K562 (cell line): ENCODE measurements around the gene SAV1. TPM values are rescaled to one million over a fixed set of nuclear protein-coding genes. Genes with fewer than 3 reads are reported as not detected.

Experiments
- ATAC-seq: fragments of 200-7000 bp; cut with Tn5 transposase; 3 replicates; pipeline ENCODE4 v1.9.1; 2020; ENCODE audit warnings: moderate library complexity
- BruUV-seq: library from RNA; stranded (reverse); fragments of 400-500 nt; replicated peaks from 2 replicates; lab custom pipeline; 2021; lab: Mats Ljungman, UMichigan
- CTCF ChIA-PET: fragments of 300-600 bp; formaldehyde crosslinking; extraction: SDS; loops from one replicate; lab custom pipeline; 2021; ENCODE audit warnings: low intra/inter-chr PET ratio; lab: Yijun Ruan, JAX
- POLR2A ChIA-PET: fragments of 300-600, 350-650 bp; sonication (Branson Sonifier 250); formaldehyde crosslinking; extraction: SDS; loops from one replicate; lab custom pipeline; 2021; ENCODE audit warnings: antibody characterized with exemption, inconsistent platforms; lab: Yijun Ruan, JAX
- DNase-seq, 4 experiments: peaks; one replicate each; pipeline versions ENCODE4 v3.0.0 to v3.0.0-alpha.2; 2011 to 2018; ENCODE audit warnings: low spot score in 3 of 4, mixed read lengths in 3 of 4; ENCODE audit errors: extremely low read depth in 1 of 4
- FAIRE-seq: peaks from 2 replicates; lab custom pipeline; 2011; peaks lifted over from hg19 to GRCh38; lab: Jason Lieb, UNC
- H2AFZ ChIP-seq: 2 replicates; pipeline ENCODE4 v1.6.0; 2011; ENCODE audit warnings: low read depth, low read length, control low read depth, inconsistent platforms
- H3K27ac ChIP-seq: fragments of 200-600 bp; 3 replicates; pipeline ENCODE4 v1.8.0; 2011; ENCODE audit warnings: low read depth, mild to moderate bottlenecking, control low read depth, inconsistent platforms, low read length, moderate library complexity, mixed read lengths; ENCODE audit errors: extremely low read depth
- H3K27me3 ChIP-seq, 2 experiments: fragments of 300-600 bp in 1 of 2; 2 replicates in 1 of 2; 3 replicates in 1 of 2; pipeline versions ENCODE4 v1.6.0 to v1.8.0; 2011; ENCODE audit warnings: inconsistent platforms in 2 of 2, low read length in 2 of 2, mild to moderate bottlenecking in 1 of 2, mixed read lengths in 1 of 2, moderate library complexity in 1 of 2; ENCODE audit not compliant: control insufficient read depth in 2 of 2, insufficient read depth in 2 of 2
- H3K36me3 ChIP-seq: fragments of 300-600 bp; 3 replicates; pipeline ENCODE4 v1.8.0; 2011; ENCODE audit warnings: mild to moderate bottlenecking, low read length, inconsistent platforms; ENCODE audit not compliant: control insufficient read depth, insufficient read depth
- H3K4me1 ChIP-seq, 2 experiments: fragments of 200-600 bp in 1 of 2; replicated peaks in 1 of 2; 2 replicates in 1 of 2; 3 replicates in 1 of 2; pipeline versions ENCODE4 v1.5.1 to v1.8.0; 2011; ENCODE audit warnings: inconsistent platforms in 2 of 2, low read length in 2 of 2, mild to moderate bottlenecking in 1 of 2, mixed read lengths in 1 of 2, moderate library complexity in 1 of 2; ENCODE audit not compliant: control insufficient read depth in 2 of 2, insufficient read depth in 2 of 2
- H3K4me2 ChIP-seq: 2 replicates; pipeline ENCODE4 v1.6.1; 2011; ENCODE audit warnings: low read length, control low read depth, inconsistent platforms, mixed read lengths; ENCODE audit not compliant: insufficient read depth
- H3K4me3 ChIP-seq: fragments of 200-600 bp; sonication (generic), shearing (Covaris generic); 2 replicates; pipeline ENCODE4 v1.5.1; 2016; ENCODE audit warnings: control low read depth, inconsistent platforms
- H3K79me2 ChIP-seq: fragments of 200-600 bp; 3 replicates; pipeline ENCODE4 v1.8.0; 2011; ENCODE audit warnings: low read length, inconsistent platforms; ENCODE audit not compliant: control insufficient read depth, insufficient read depth
- H3K9ac ChIP-seq, 2 experiments: 2 replicates each; pipeline versions ENCODE4 v1.6.0 to v1.6.1; 2011; ENCODE audit warnings: low read depth in 2 of 2, low read length in 2 of 2, control low read depth in 1 of 2, inconsistent platforms in 1 of 2, mild to moderate bottlenecking in 1 of 2, mixed read lengths in 1 of 2; ENCODE audit not compliant: insufficient read depth in 1 of 2
- H3K9me1 ChIP-seq: one replicate; pipeline ENCODE4 v1.6.0; 2011; ENCODE audit warnings: inconsistent platforms, mild to moderate bottlenecking, low read length, moderate library complexity; ENCODE audit not compliant: control insufficient read depth, insufficient read depth
- H3K9me3 ChIP-seq: replicated peaks from 2 replicates; pipeline ENCODE4 v1.5.1; 2011; ENCODE audit warnings: low read depth, low read length, inconsistent platforms; ENCODE audit not compliant: control insufficient read depth, insufficient read depth
- H4K20me1 ChIP-seq: replicated peaks from 2 replicates; pipeline ENCODE4 v1.6.1; 2011; ENCODE audit warnings: low read length, inconsistent platforms, mixed read lengths; ENCODE audit not compliant: control insufficient read depth, insufficient read depth
- BMI1 ChIP-seq: fragments of 150-350 bp; IDR thresholded peaks from 2 replicates; pipeline ENCODE4 v1.6.1; 2014; ENCODE audit warnings: low read length
- BRCA1 ChIP-seq, 2 experiments: fragments of 450-650 bp in 1 of 2; sonication (generic) in 1 of 2; formaldehyde crosslinking in 1 of 2; IDR thresholded peaks; 2 replicates each; pipeline versions ENCODE4 v1.5.0 to v1.6.1; 2017 to 2020; ENCODE audit warnings: mild to moderate bottlenecking in 1 of 2, missing genetic modification reagents in 1 of 2
- MTA1 ChIP-seq: fragments of 450-650 bp; IDR thresholded peaks from 2 replicates; pipeline ENCODE4 v1.6.1; 2017; ENCODE audit warnings: borderline replicate concordance
- NR3C1 ChIP-seq: sonication (generic); formaldehyde crosslinking; IDR thresholded peaks from 2 replicates; pipeline ENCODE4 v1.8.1; 2022; ENCODE audit warnings: missing genetic modification reagents
- TAF7 ChIP-seq: fragments of 450-650 bp; IDR thresholded peaks from 2 replicates; pipeline ENCODE4 v1.6.1; 2016; ENCODE audit warnings: missing genetic modification characterization, missing compliant biosample characterization
- TCFL5 ChIP-seq: fragments of 250-450 bp; sonication (Bioruptor Pico); conservative IDR thresholded peaks from 2 replicates; pipeline ENCODE4 v1.6.1; 2021; ENCODE audit warnings: mild to moderate bottlenecking, moderate library complexity, matching md5 sums
- ZBTB33 ChIP-seq: sonication (generic); formaldehyde crosslinking; IDR thresholded peaks from 2 replicates; pipeline ENCODE4 v1.8.1; 2023; ENCODE audit warnings: mild to moderate bottlenecking, missing genetic modification reagents
- ZFP1 ChIP-seq: fragments of 450-650 bp; formaldehyde crosslinking; IDR thresholded peaks from 2 replicates; pipeline ENCODE4 v1.4.0; 2020; ENCODE audit warnings: mild to moderate bottlenecking, mixed read lengths
- ZNF239 ChIP-seq: fragments of 250-450 bp; sonication (Bioruptor Pico); IDR thresholded peaks from 2 replicates; pipeline ENCODE4 v1.4.0; 2020; ENCODE audit warnings: mild to moderate bottlenecking
- ZNF449 ChIP-seq: fragments of 250-450 bp; sonication (Bioruptor Pico); IDR thresholded peaks from 2 replicates; pipeline ENCODE4 v1.8.0; 2022; ENCODE audit warnings: moderate library complexity, mild to moderate bottlenecking, inconsistent platforms
- WGBS: fragments of 100-300 bp; shearing (Covaris generic); methylation state at CpG from one replicate; pipeline ENCODE4 v1.1.6; 2016; ENCODE audit warnings: low coverage, mixed read lengths; ENCODE audit not compliant: insufficient coverage; ENCODE audit errors: missing lambda C conversion rate; 5-methylcytosine and 5-hydroxymethylcytosine counted together
- in situ Hi-C: fragments of 300-500 bp; cut with MboI; formaldehyde crosslinking; loops from 4 replicates; pipeline ENCODE4 v1.15.0; 2018; ENCODE audit warnings: inconsistent platforms, mixed read lengths
- intact Hi-C: fragments of 100-400 bp; cut with micrococcal nuclease; formaldehyde crosslinking; loops from 2 replicates; pipeline ENCODE4 v1.14.2; 2022
- polyA plus RNA-seq, 8 experiments: library from polyadenylated mRNA; depleted of rRNA in 4 of 8; stranded (reverse) in 5 of 8; unstranded in 3 of 8; fragments of >200 nt; fragmentation: Nextera tagmentation in 2 of 8; fragmentation: Illumina TruSeq in 1 of 8; extraction: Ambion mirVana in 2 of 8; extraction: Trizol in 1 of 8; gene quantifications; 2 replicates each; pipeline versions ENCODE4 v1.2.1 to v1.2.3, GENCODE V29; 2011 to 2014; ENCODE audit warnings: inconsistent platforms in 1 of 8, missing spikeins in 1 of 8
- total RNA-seq, 7 experiments: library from RNA; depleted of rRNA in 6 of 7; stranded (reverse); fragments of >200 nt in 6 of 7; fragmentation: Illumina TruSeq in 2 of 7; extraction: Trizol in 2 of 7; gene quantifications; 2 replicates each; pipeline versions ENCODE4 v1.2.1 to v1.2.3, GENCODE V29; 2011 to 2021; ENCODE audit warnings: low replicate concordance in 1 of 7
- TF ChIP-seq, protein P1 (sequence below): fragments of 250-450 bp; sonication (Bioruptor Pico); IDR thresholded peaks from 2 replicates; pipeline ENCODE4 v1.8.0; 2022; ENCODE audit warnings: inconsistent platforms, mild to moderate bottlenecking, moderate library complexity, borderline replicate concordance
- TF ChIP-seq, protein P2 (sequence below): fragments of 250-450 bp; sonication (Bioruptor Pico); IDR thresholded peaks from 2 replicates; pipeline ENCODE4 v1.5.0; 2020; ENCODE audit warnings: mild to moderate bottlenecking
- TF ChIP-seq, protein P3 (sequence below): fragments of 450-650 bp; formaldehyde crosslinking; IDR thresholded peaks from 2 replicates; pipeline ENCODE4 v1.4.0; 2020; ENCODE audit warnings: mild to moderate bottlenecking, mixed read lengths
- TF ChIP-seq, protein P4 (sequence below): fragments of 450-650 bp; formaldehyde crosslinking; IDR thresholded peaks from 2 replicates; pipeline ENCODE4 v1.4.0; 2020; ENCODE audit warnings: mild to moderate bottlenecking

Gene SAV1
- total and polyA plus RNA-seq, 9 of the 15 experiments (the other 6 are each of a cell fraction or from before 2014, with no cell fraction given): 6.5 to 18.1 (median 16.1) TPM

DNA sequence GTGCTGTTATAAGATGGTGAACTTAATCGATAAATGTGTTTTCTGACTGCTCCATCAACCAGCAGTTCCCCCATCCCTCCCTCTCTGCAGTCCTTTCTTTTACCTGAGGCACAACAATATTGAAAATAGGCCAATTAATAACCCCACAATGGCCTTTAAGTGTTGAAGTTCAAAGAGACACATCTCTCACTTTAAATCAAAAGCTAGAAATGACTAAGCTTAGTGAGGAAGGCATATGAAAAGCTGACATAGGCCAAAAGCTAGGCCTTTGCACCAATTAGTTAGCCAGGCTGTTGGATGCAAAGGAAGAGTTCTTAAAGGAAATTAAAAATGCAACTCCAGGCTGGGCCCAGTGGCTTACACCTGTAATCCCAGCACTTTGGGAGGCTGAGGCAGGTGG is 43.7 kb downstream of the SAV1 start:
- Histone ChIP-seq H3K9ac (no peak overlapping the region), H3K36me3 (no peaks in the 10 kb centered on the region), H3K4me3 (no peak overlapping the region), H3K4me2 (no peak overlapping the region), H3K27ac (no peak overlapping the region), H2AFZ (no peak overlapping the region), H3K9me1 (no peaks in the 10 kb centered on the region), H3K9me3 (no peaks in the 10 kb centered on the region), H3K79me2 (no peaks in the 10 kb centered on the region), H4K20me1 (no peaks in the 10 kb centered on the region), H3K4me1 (no peaks in the 10 kb centered on the region), H3K27me3 (no peaks in the 10 kb centered on the region)
- no peak for ATAC-seq
- no peak for FAIRE-seq
- no peak for DNase-seq
- CTCF ChIA-PET: no interaction called here
- POLR2A ChIA-PET: interaction anchor here (1.7 kb wide), 1 partner anchor 11 kb away, joined by 4 read pairs; no protein-coding TSS in a partner anchor
- intact Hi-C loops: no loop called here
- 63% methylated on average over 1 of the region's 1 CpG for WGBS
- in situ Hi-C loops: no loop called here
- no TSS peak for BruUV-seq
- no peak for TF ChIP-seq NR3C1
- TF ChIP-seq, protein P1, sequence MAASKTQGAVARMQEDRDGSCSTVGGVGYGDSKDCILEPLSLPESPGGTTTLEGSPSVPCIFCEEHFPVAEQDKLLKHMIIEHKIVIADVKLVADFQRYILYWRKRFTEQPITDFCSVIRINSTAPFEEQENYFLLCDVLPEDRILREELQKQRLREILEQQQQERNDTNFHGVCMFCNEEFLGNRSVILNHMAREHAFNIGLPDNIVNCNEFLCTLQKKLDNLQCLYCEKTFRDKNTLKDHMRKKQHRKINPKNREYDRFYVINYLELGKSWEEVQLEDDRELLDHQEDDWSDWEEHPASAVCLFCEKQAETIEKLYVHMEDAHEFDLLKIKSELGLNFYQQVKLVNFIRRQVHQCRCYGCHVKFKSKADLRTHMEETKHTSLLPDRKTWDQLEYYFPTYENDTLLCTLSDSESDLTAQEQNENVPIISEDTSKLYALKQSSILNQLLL (CRISPR knock-in tag): no peak
- TF ChIP-seq ZNF239 (CRISPR knock-in tag): no peak
- no peak for TF ChIP-seq ZFP1 (CRISPR knock-in tag)
- no peak for TF ChIP-seq TCFL5 (CRISPR knock-in tag)
- TF ChIP-seq, protein P2, sequence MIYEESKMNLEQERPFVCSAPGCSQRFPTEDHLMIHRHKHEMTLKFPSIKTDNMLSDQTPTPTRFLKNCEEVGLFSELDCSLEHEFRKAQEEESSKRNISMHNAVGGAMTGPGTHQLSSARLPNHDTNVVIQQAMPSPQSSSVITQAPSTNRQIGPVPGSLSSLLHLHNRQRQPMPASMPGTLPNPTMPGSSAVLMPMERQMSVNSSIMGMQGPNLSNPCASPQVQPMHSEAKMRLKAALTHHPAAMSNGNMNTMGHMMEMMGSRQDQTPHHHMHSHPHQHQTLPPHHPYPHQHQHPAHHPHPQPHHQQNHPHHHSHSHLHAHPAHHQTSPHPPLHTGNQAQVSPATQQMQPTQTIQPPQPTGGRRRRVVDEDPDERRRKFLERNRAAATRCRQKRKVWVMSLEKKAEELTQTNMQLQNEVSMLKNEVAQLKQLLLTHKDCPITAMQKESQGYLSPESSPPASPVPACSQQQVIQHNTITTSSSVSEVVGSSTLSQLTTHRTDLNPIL (CRISPR knock-in tag): no peak
- TF ChIP-seq MTA1: no peak
- TF ChIP-seq BRCA1 (IDR thresholded peaks at IDR 0.05): no peak
- TF ChIP-seq BRCA1 (CRISPR knock-in tag; IDR thresholded peaks at IDR 0.05): no peak
- no peak for TF ChIP-seq BMI1
- no peak for TF ChIP-seq ZBTB33 (CRISPR knock-in tag)
- no peak for TF ChIP-seq TAF7 (tag)
- TF ChIP-seq, protein P3, sequence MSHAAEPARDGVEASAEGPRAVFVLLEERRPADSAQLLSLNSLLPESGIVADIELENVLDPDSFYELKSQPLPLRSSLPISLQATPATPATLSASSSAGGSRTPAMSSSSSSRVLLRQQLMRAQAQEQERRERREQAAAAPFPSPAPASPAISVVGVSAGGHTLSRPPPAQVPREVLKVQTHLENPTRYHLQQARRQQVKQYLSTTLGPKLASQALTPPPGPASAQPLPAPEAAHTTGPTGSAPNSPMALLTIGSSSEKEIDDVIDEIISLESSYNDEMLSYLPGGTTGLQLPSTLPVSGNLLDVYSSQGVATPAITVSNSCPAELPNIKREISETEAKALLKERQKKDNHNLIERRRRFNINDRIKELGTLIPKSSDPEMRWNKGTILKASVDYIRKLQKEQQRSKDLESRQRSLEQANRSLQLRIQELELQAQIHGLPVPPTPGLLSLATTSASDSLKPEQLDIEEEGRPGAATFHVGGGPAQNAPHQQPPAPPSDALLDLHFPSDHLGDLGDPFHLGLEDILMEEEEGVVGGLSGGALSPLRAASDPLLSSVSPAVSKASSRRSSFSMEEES (CRISPR knock-in tag): no peak
- TF ChIP-seq, protein P4, sequence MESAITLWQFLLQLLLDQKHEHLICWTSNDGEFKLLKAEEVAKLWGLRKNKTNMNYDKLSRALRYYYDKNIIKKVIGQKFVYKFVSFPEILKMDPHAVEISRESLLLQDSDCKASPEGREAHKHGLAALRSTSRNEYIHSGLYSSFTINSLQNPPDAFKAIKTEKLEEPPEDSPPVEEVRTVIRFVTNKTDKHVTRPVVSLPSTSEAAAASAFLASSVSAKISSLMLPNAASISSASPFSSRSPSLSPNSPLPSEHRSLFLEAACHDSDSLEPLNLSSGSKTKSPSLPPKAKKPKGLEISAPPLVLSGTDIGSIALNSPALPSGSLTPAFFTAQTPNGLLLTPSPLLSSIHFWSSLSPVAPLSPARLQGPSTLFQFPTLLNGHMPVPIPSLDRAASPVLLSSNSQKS (CRISPR knock-in tag): no peak
- TF ChIP-seq ZNF449 (CRISPR knock-in tag): no peak
